Jurkat, Clone E6-1 (cell line): ENCODE data around the gene TNK2.
"Not testable (repeated sequence)": the region's sequence is repeated elsewhere in the genome, so short reads cannot be mapped to it uniquely, and the experiment has no call there.

Experiments
- DNase-seq: peaks from one replicate; pipeline ENCODE4 v3.0.0-alpha.2; 2011; ENCODE audit warnings: low read depth, low spot score
- H3K4me3 ChIP-seq: 2 replicates; pipeline ENCODE4 v1.5.1; 2011; ENCODE audit warnings: mild to moderate bottlenecking, low read length, control low read depth, moderate library complexity

TNK2 gene

GRCh38 chr3:195835791-195836190 lies 72.6 kb downstream of the TNK2 start:
- no peak overlapping the region for H3K4me3 ChIP-seq
- DNase-seq = no peak

- no peak overlapping the region for H3K4me3 ChIP-seq
- DNase-seq = no peak
These were observed 73.4 kb downstream of the TNK2 start for GRCh38 chr3:195834675-195835583.

- DNase-seq = no peak
- no peak overlapping the region for H3K4me3 ChIP-seq
These were observed 78.5 kb downstream of the TNK2 start for GRCh38 chr3:195829897-195830254.

GRCh38 chr3:195828762-195829161 lies 79.6 kb downstream of the TNK2 start:
- H3K4me3 ChIP-seq = no peak overlapping the region
- no peak for DNase-seq

GRCh38 chr3:195825857-195826804 lies 82.2 kb downstream of the TNK2 start:
- DNase-seq = no peak
- H3K4me3 ChIP-seq = no peak overlapping the region

- H3K4me3 ChIP-seq = no peak overlapping the region
- DNase-seq = no peak
These were observed 83.2 kb downstream of the TNK2 start for GRCh38 chr3:195825191-195825588.

- not testable (repeated sequence) for DNase-seq, H3K4me3 ChIP-seq
These were observed 83.7 kb downstream of the TNK2 start for GRCh38 chr3:195824425-195825190.

- no peak overlapping the region for H3K4me3 ChIP-seq
These were observed 84.4 kb downstream of the TNK2 start for GRCh38 chr3:195823999-195824398.

GRCh38 chr3:195823280-195823679 lies 85.1 kb downstream of the TNK2 start:
- DNase-seq = no peak
- H3K4me3 ChIP-seq = no peak overlapping the region

More at GRCh38 chr3:195823999-195824398, 84.4 kb downstream of the TNK2 start:
- no peak for DNase-seq

- H3K4me3 ChIP-seq = no peak overlapping the region
- no peak for DNase-seq
These were observed 86.1 kb downstream of the TNK2 start for GRCh38 chr3:195822131-195822696.

GRCh38 chr3:195821403-195822130 lies 86.8 kb downstream of the TNK2 start:
- DNase-seq = no peak

GRCh38 chr3:195820901-195821300 lies 87.5 kb downstream of the TNK2 start:
- H3K4me3 ChIP-seq = no peak overlapping the region
- DNase-seq = no peak

More at GRCh38 chr3:195821403-195822130, 86.8 kb downstream of the TNK2 start:
- no peak overlapping the region for H3K4me3 ChIP-seq

GRCh38 chr3:195820186-195820585 lies 88.2 kb downstream of the TNK2 start:
- no peak overlapping the region for H3K4me3 ChIP-seq
- no peak for DNase-seq

- H3K4me3 ChIP-seq = no peak overlapping the region
- no peak for DNase-seq
These were observed 90.0 kb downstream of the TNK2 start for GRCh38 chr3:195818301-195818700.

GRCh38 chr3:195817578-195818135 lies 90.7 kb downstream of the TNK2 start:
- no peak overlapping the region for H3K4me3 ChIP-seq
- no peak for DNase-seq

GRCh38 chr3:195816276-195816913 lies 92.0 kb downstream of the TNK2 start:
- H3K4me3 ChIP-seq, DNase-seq: not testable (repeated sequence)

- H3K4me3 ChIP-seq = no peak overlapping the region
- no peak for DNase-seq
These were observed 93.1 kb downstream of the TNK2 start for GRCh38 chr3:195815169-195815771.
